ENCODE measurements around the gene MATK. TPM values are rescaled to one million over a fixed set of nuclear protein-coding genes. Genes with fewer than 3 reads are reported as not detected.

MATK gene
- total RNA-seq, 1 donor from 2014 or later = 0.29 TPM

DNA sequence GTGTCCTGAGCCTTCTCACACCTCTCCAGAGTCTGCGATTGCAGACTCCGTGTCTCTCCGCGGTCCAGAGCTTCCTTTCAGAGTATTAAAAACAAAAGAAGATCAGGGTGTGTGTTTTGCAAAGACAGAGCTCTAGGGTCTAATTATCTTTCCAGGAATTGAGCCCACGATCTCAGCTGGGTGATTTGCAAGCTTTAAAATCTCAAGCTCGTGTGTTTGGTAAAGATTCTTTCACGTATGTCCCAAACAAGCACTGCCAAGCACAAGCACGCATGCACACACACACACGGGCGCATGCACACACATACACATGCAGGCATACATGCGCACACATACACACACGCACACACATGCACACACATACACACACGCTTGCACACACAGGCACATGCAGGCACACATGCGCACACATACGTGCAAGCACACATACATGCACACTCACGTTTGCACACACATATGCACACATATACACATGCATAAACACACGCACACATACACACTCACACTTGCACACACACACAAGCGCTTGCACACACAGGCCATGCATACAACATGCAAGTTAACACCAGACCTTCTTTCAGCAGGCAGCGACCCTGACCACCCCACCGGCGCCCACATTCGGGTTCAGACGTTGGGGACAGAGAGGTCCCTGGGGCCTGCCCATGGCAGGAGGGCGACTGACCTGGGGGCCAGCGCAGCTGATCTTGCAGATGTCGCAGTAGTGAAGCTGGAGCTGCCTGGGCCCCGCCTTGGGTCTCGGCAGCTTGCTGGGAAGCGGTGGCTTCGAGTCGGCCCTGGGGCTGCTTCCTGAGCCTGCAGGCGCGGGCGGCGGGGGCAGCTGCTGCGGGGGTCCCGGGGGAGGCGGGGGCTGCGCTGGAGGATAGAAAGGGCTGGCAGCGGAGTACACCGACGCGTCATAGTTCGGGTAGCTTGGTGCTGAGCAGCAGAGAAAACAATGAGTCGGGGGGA is 44.7 kb upstream of the MATK start:
- DNase-seq (ENCODE audit: low read depth) = no peak
- TF ChIP-seq, protein P1, sequence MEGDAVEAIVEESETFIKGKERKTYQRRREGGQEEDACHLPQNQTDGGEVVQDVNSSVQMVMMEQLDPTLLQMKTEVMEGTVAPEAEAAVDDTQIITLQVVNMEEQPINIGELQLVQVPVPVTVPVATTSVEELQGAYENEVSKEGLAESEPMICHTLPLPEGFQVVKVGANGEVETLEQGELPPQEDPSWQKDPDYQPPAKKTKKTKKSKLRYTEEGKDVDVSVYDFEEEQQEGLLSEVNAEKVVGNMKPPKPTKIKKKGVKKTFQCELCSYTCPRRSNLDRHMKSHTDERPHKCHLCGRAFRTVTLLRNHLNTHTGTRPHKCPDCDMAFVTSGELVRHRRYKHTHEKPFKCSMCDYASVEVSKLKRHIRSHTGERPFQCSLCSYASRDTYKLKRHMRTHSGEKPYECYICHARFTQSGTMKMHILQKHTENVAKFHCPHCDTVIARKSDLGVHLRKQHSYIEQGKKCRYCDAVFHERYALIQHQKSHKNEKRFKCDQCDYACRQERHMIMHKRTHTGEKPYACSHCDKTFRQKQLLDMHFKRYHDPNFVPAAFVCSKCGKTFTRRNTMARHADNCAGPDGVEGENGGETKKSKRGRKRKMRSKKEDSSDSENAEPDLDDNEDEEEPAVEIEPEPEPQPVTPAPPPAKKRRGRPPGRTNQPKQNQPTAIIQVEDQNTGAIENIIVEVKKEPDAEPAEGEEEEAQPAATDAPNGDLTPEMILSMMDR (conservative IDR thresholded peaks at IDR 0.05; ENCODE audit: low read depth, low read length) = no peak
- no peak overlapping the region for H3K4me3 ChIP-seq (ENCODE audit: low read depth, low read length)

DNA sequence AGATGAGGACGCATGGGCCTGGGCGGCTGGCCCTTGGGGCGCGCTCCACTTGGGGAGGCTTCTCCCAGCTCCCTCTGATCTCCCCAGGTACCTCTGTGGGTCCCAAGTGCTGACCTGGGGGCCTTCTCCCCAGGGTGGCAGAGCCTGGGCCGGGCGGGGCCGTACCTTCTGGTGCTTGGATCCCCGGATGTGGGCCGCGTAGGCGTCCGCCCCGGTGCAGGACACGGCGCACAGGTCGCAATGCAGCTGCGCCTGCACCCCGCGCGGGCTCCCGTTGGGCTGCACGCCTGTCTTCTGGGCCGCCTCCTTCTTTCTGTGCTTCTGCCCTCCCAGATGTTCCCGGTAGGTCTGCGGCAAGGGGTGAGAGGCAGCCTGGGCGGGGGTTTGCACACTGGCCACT is 41.1 kb upstream of the MATK start:
- DNase-seq (ENCODE audit: low read depth) = no peak
- no peak overlapping the region for H3K4me3 ChIP-seq (ENCODE audit: low read depth, low read length)

DNA sequence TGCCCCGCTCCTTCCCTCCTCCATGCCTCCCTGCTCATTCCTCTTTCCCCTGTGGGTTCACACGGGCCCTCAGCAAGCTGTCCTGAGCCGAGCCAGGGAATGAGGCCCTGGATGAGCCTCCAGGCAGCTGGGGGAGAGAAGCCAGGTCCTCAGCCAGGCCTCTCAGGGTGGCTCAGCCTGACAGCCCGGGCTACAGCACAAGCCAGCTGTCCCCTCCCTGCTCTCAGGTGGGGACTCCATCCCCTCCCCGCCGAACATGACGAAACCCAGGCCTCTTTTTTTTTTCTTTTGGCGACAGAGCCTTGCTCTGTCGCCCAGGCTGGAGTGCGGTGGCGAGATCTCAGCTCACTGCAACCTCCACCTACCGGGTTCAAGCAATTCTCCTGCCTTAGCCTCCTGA is 40.0 kb upstream of the MATK start:
- H3K4me3 ChIP-seq (ENCODE audit: low read depth, low read length) = no peak overlapping the region
- TF ChIP-seq, protein P1 (conservative IDR thresholded peaks at IDR 0.05; ENCODE audit: low read depth, low read length) = no peak
- DNase-seq (ENCODE audit: low read depth) = no peak

More for the DNA sequence above, 41.1 kb upstream of the MATK start:
- TF ChIP-seq, protein P1 (conservative IDR thresholded peaks at IDR 0.05; ENCODE audit: low read depth, low read length) = no peak

DNA sequence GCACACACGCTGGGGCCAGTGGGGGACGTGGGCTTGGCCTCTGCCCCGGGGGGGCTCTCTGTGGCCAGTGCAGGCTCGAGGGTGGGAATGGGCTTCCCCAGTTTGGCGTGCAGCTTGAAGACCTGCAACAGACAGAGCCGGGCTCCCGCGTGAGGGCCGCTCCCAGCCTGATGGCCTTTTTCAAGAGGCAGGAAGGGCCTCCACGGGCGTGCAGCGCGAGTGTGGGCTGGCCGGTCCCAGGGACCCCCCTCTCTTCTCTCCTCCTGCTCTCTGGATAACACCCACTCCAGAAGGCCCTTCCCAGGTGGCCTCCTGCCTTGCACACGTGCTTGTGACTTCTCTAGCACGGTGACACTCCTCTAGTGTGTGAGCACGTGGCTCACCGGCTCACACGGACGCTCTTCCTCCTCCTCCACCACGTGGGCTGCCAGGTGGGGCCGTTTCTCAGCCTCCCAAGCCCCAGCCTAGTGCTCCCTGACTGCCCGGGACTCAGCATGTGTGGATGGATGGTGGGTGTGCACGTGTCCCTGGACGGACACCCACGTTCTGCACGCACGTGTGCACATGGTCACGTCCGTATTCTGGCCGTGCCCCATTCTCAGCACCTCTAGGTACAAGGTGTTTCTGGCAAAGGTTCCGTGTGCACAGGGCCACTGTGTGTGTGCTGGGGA is 39.2 kb upstream of the MATK start:
- no peak overlapping the region for H3K4me3 ChIP-seq (ENCODE audit: low read depth, low read length)
- no peak for DNase-seq (ENCODE audit: low read depth)
- TF ChIP-seq, protein P1 (conservative IDR thresholded peaks at IDR 0.05; ENCODE audit: low read depth, low read length) = no peak

DNA sequence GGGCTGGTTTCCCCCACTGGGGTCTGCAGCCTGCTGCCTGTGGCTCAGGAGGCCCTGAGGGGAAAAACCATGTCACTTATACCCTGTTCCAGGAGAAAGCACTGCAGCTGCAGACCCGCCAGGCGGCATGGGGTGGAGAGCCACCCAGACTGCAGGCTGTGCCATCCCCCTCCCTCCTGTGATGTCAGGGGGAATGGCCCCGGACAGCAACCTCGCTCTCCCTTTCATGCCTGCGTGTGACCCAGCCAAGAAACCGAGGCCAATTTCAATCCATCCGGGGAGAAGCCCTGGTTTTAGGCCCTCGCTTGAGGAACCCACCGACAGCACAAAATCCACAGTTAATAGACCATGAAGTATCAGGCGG is 37.2 kb upstream of the MATK start:
- TF ChIP-seq, protein P1 (conservative IDR thresholded peaks at IDR 0.05; ENCODE audit: low read depth, low read length) = no peak
- H3K4me3 ChIP-seq (ENCODE audit: low read depth, low read length) = no peak overlapping the region
- DNase-seq (ENCODE audit: low read depth) = no peak

DNA sequence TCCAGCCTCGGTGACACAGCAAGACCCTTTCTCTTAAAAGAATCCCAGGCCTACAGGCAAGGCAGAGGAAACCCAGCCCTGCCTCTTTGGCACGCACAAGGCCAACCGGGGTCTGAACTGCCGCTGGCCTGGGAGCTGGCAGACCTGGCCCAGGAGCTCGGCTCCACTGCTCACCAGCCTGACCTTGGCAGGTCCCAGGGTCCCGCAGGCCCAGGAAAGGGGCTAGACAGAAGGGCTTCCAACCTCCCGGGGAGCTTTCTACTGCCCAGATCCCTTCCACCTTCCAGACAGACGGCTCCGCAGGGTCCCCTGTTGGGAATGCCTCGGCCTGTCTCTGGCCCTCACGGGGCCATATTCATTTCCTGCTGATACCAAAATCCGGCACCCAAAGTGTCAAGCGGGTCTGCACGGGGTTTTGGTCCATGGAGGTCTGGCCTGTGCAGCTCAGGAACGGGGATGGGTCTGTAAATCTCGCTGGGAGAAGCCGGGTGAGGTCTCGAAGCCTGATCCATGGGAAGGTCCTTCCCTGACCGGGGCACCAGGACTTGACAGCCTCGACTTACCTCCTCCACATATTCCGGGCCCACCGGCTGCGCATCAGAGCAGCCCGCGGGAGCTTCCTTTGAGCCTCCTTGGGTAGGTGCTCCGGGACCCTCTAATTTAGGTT is 36.6 kb upstream of the MATK start:
- TF ChIP-seq, protein P1 (conservative IDR thresholded peaks at IDR 0.05; ENCODE audit: low read depth, low read length) = no peak
- no peak for DNase-seq (ENCODE audit: low read depth)
- no peak overlapping the region for H3K4me3 ChIP-seq (ENCODE audit: low read depth, low read length)

Measured in epithelial cell of proximal tubule (primary cell).